Myocyte (in vitro differentiated cells): ENCODE measurements around the gene BFSP1. TPM values are rescaled to one million over a fixed set of nuclear protein-coding genes. Genes with fewer than 3 reads are reported as not detected.

Experiments used
- DNase-seq: peaks from one replicate; pipeline ENCODE4 v3.0.0-alpha.2; 2012; ENCODE audit warnings: low read depth
- total RNA-seq: library from RNA; depleted of rRNA; stranded (reverse); fragments of >200 nt; gene quantifications from 2 replicates; pipeline ENCODE4 v1.2.3, GENCODE V29; 2014

BFSP1 gene
- total RNA-seq, 1 donor from 2014 or later, result 7.6 TPM

DNA sequence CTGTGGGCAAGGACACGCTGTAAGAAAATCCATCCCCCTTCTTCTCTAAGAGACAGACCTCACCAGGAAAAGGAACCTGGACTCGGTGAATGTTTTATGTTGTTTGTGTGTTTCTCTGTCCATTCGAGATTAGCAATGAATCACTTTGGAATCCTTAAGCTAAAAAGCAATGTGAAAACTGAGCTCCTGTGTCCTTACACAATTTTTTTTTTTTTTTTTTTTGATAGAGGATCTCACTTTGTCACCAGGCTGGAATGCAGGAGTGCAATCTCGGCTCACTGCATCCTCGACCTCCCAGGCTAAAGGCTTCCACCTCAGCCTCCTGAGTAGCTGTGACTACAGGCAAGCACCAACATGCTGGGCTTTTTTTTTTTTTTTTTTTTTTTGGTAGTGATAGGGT lies 32.1 kb downstream of the BFSP1 start:
- no peak for DNase-seq

DNA sequence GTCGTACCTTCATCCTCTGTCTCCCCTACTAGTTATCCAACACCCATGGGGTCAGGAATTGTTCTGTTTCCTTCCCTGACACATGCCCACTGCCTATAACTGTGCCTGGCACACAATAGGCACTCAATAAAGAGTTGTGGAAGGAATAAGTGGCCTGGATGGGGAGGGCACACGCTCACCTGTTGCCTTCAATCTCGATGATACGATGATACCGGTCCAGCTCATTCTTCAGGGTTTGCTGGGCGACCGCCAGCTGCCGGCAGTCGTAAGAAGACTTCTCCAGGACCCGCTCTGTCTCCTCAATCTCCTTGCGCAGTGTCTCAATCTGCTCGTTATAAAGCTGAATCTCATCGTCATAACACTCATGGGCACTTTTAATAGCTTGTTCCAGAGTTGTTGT lies 32.5 kb downstream of the BFSP1 start:
- DNase-seq, result peak; percentile 29

DNA sequence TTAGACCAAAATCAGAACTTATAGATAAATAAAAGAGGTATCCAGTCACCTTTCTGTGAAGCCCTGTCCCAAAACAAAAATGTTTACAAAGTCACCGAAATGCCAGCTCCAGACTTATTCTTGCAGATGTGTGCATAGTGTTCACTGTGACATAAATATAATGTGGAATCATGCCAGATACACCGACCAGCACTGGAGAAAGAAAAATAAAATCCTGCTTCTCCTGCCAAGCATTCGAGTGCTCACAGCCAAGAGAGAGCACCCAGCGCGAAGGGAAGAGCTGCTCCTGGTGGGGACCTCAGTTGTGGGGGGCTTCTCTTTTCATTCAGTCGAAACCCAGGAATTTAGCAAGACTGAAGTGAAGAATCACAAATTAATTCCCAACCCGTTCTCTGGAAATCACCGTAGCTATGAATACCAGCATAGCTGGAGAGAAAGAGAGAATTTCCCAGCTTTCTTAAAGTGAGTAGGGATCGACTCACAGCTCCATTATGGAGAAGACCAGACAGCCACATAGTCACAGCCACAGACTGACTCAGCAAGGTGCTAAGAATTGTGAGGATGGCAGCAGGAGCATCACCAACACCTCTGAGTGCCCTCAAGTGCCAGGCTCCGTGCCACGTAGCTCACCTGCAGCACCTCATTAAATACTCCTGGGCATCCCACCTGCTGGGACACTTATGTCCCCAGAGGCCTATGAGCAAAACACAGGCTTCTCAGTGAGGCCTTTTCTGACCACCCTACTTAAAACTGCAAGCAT lies 33.2 kb downstream of the BFSP1 start:
- DNase-seq, result no peak

DNA sequence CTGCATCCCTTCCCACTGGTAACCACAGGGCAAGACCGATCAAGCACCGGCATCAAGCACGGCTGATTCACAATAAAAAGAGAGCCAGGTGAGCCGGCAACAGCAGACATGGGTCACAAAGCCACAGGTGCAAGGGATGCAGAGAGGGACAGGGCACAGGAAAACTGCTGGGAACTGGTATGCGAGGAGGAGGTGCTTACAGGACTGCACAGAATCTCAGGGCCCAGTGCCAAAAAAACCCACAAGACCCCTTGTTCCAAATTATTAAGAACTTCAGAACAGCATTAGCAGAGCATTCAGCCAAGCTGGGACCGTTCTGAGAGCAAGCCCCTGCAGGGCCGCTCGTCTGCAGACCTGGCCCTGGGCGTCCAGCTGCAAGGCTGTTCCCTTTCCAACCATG lies 35.4 kb downstream of the BFSP1 start:
- DNase-seq, result no peak

DNA sequence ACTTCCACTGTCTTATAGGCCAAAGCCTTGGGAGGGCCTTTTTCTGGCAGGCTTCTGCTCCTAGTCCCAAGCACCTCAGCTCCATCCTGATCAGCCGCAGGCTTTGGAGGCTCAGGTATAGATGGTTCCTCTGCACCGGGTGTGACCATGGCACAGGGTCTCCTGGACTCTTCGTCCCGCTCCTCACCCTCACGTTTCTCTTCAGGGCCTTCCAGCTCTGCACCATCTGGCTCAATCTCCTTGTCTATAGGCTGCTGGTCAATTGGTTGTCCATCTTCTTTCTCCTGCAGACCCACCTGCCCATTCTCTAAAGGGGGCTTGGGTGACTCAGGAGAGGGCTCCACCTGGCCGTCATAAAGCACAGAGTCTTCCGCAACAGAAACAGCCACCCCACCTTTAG lies 37.0 kb downstream of the BFSP1 start:
- no peak for DNase-seq

DNA sequence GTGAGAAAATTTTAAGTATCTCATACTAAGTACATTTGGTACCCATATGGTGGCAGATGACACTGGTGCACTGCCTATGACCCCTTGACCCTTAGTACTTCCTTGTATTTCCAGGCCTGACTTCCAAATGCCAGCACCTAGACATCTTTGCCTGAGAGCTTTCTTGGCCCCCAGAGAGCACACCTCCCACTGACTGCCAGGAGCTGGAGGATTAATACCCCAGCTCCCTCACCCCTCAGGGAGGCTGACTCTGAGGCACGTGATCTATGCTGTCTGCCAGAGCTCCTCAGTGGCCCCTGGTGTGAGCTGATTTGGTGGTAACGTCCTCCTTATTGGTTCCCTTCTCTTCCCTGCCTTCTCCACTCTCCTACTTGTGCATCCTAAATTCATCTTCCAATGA lies 38.0 kb downstream of the BFSP1 start:
- no peak for DNase-seq

DNA sequence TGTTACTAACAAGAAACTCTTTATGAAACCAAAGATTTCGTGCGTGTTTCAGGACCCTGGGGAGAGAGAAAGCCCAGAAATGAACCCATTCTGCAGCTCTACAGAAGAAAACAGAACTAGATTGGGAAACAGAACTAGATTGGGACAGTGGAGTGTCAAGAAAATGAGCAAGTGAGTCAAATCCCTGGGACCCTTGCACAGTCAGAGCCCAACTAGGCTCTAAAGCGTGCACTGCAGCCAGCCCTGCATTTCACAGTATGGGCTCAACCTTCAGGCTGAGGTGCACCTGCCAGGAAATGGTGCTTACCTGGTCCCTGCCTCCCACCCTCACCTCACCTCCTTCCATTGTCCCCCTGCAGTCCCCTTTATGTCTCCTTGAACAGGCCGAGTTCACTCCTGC lies 39.7 kb downstream of the BFSP1 start:
- no peak for DNase-seq

DNA sequence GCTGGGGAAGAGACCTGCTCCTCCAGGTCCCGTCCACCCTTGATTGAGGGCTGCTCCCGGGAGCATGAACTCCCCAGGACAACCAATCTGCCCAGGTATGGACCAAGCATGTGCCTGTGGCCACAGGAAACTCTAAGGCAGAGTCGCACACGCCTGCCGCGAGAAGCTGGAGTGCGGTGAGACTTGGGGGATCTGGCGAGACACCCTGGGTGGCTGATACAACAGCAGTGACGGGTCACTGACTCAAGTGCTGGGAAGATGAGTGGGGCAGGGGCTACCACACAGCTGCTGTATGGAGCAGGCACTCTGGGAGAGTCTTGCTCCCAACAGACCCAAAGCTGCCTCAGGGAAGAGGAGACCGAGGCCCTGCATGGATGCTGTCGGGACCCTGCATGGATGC lies 40.1 kb downstream of the BFSP1 start:
- DNase-seq, result no peak

DNA sequence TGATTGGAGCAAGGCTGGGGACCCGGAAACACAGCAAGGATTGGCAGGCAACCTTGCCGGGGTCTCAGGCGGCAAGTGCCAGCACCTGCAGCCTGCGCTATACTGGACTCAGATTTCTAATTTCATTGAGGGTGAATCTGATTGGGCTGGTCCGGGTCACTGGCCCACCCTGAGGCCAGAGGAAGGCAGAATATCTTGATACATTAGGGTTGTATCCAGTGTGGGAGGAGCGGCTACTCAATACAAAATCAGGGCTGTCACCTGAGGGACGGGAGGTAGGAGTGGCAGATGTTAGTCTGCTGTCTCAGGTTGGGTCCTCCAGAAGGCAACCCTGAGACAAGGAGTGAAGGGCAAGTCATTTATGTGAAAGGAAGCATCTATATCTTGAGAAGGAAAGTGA lies 40.7 kb downstream of the BFSP1 start:
- no peak for DNase-seq

DNA sequence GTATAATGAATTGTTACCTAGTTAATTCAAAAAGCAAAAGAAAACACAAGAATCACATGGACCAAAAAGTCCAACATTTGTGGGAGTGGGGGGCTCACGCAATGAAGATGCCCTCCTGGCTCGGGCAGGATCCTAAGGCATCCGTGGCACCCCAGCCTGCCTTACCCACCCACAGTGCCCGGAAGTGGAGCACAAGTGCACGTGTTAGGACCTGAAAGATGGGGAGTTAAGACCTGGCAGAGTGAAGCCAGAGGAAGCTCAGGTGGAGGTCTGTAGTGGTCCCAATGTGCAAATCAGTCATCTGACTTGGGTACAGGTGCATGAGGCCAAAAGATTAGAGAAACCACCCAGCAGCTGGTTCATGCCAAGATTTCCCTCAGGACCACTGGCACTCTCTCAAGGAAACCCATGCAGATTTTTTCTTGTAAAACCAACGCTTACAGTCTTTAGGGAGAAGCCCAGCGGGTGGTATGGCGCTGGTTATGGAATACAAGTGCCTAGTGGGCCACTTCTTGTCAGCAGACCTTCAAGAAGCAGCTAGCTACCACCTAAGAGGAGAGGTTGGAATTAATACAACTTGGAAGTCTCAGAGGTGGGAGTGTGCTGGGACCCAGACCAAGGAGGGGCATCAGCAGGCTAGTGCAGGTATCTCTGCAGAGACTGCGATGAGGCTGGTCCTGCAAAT lies 42.1 kb downstream of the BFSP1 start:
- no peak for DNase-seq

DNA sequence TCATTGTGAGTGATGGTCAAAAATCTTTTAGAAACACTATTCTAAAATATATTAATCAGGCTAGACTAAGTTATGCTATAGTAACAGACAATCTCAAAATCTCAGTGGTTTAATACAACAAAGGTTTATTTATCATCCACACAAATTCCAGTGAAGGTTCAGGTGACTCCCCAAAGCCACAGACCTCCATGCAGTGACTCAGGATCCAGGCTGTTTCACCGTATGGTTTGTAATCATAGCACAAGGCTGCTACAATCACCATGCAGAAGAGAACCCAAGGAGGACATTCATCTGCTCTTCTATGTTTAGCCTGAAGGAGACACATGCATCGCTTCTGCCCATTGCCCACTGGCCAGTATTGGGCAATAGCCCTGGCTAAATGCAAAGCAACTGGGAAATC lies 46.2 kb downstream of the BFSP1 start:
- no peak for DNase-seq

DNA sequence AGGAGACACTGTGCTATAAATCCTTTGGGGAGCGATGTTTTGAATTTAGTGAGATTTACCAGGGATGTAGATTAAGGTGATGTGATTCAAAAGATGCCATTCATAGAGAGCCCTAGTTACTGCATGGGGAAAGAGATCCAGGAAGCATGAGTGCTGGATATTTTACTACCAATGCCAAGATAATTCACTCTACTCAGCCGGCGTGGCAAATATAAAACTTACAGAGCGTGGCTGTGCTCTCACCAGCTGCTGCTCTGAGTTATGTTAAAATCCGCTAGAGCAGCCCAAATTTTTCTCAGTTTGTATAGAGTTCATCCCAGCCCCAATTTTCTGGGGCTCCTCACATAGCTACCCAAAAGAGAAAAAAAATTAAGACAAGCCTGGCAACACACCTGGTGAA lies 48.6 kb downstream of the BFSP1 start:
- no peak for DNase-seq

DNA sequence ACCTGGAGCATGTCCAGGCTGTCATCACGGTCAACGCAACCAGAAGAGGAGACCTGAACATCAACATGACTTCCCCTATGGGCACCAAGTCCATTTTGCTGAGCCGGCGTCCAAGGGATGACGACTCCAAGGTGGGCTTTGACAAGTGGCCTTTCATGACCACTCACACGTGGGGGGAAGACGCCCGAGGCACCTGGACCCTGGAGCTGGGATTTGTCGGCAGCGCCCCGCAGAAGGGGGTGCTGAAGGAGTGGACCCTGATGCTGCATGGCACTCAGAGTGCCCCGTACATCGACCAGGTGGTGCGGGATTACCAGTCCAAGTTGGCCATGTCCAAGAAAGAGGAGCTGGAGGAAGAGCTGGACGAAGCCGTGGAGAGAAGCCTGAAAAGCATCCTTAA lies 49.5 kb downstream of the BFSP1 start:
- DNase-seq, result no peak

DNA sequence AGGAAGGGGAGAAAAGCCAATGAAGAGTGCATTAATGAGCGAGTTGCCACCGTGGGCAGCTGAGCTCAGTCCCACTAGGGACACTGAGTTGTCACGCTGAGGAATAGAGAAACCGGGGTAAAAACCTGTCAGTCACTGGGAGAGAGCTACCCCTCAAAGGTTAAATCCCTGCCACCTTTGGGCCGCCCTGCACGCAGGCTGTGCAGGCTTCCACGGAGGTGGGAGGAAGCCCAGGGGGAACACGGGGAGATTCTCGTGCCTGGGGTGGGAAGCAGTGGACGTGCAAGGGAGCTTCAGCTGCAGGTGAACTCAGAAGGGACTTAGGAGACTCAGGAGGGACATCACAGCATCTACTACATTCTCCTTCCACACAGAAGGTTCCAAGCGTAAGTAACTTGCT lies 50.5 kb downstream of the BFSP1 start:
- DNase-seq, result no peak

DNA sequence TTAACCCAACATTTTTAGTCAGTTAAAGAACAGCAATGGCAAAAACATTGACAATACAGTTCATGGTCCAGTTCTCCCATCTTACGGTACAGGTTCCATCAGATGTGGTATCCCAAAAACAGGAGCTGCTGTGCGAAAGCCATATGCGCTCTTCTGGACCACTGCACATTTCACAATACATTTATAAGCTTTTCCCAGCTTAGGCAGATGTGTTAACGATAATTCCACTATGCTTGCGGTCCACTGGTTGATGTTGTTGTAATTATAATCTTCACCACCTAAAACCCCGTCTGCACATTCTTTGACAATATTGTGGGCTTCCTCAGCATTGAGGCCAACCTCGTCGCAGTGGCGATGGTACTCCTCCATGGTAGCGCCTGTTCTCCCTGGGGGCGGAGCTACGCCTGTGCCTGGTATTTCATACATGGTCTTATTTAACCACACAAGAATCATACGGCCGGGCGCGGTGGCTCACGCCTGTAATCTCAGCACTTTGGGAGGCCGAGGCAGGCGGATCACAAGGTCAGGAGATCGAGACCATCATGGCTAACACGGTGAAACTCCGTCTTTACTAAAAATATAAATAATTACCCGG lies 52.0 kb downstream of the BFSP1 start:
- DNase-seq, result no peak

DNA sequence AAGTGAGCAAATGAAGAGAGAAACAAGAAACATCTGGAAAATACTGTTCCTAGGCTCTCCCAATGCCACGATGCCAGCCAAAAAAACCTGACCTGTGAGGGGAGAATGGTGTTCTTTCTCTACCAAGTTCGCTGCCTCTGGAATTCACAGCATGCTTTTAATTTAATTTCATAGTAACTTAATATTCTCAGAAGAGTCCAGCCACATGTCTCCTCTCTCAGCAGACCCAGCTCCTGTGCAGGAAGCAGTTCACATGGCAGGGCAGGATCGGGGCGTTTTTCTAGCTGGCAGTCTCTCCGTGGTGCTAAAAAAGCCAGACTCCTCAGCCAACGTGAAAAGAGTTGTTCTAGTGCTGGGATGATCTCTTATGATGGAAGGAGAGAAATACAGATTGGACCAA lies 57.5 kb downstream of the BFSP1 start:
- no peak for DNase-seq

DNA sequence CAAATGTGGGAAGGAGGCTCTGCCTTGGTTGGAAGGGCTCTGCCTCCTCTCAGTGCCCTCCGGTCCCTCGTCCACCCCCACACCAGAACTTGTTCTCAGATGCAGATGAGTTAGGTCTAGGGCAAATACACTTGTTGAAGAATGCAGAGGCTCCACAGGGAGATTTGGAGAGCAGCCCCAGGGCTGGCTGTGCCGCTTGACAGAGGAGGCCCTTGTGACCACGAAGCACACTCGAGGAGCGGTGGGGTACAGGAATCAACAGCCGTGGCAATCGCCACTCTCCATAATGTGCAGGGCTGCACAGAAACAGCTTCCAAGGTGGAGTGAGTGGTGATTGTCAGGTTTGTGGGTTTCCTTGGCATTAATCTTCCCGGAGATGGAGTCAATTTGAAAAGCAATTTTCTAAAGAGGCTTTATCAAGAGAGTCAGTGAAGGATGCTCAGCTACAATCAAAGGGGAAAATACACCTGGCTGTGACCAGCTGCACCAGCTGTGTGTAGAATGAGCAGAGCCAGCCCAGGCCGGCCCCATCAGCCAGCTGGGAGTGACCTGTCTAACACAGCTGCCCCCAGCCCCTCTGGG lies 59.5 kb downstream of the BFSP1 start:
- DNase-seq, result no peak

DNA sequence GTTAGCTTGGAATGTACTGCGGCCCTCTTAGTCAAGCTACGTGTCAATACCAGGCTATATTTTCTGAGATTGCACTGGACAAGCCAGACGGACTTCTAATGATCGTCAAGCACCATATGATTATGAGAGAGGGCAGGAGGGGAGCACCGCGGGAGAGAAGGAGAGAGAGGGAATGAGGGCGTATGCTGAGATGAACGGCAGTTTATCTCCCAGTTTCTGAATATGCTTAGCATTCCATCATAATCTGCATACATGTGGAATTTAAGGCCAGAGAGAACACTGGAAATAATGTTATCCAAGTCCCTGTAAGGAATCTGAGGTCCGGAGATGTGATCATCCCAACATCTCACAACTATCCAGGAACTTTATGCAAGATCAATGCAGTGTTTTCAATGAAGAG lies 60.2 kb downstream of the BFSP1 start:
- DNase-seq, result no peak

DNA sequence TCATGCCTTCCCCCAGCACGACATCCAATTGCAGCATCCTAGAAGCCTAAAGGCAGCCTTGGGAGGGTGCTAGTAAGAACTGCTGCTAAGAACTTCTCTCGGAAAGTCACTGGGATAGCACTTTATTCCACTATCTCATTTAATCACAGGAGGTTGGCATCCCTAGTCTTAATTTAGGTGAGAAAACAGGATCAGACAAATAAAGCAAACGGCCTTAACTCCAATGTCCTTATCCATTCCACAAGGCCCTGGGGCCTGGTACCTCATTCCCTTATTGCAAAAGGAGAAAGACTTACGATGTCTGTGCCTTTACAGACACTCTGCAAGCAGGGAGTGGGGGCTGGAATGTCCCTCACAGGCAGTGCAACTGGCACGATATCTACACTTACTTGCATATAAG lies 60.7 kb downstream of the BFSP1 start:
- DNase-seq, result no peak

DNA sequence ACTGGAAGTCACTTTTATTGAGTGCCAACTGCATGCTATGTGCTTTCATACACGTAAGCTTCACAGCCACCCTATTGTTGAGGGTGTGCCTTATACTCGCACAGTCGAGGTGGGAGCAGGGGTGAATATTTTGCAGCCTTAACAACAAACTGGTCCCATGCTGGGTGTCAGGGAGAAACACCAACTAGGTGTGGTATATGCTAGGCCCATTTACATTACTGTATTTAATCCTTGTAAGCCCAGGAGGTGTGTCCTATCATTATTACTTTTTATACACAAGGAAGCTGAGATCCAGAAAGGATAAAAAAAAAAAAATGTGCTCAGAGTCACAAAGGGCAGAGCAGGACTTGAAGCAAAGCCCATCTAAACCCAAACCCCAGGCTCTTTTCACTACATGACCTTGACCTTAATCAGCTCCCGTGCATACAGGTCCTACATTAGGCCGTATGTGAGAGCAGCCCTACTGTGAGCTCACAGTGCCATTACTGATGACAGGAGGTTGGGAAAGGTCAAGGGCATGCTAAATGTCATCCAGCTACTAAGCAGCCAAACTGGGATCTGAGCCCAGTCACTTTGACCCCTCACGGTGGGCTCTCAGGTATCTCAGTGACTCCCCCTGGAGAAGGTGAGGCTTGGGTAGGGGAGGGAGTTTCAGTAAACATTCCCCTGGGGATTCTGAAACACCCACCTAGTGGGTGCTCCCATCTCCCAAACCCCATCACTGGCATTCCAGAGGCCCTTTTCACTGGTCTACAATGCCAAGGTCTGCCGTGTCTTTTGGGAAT lies 61.7 kb downstream of the BFSP1 start:
- DNase-seq, result no peak

DNA sequence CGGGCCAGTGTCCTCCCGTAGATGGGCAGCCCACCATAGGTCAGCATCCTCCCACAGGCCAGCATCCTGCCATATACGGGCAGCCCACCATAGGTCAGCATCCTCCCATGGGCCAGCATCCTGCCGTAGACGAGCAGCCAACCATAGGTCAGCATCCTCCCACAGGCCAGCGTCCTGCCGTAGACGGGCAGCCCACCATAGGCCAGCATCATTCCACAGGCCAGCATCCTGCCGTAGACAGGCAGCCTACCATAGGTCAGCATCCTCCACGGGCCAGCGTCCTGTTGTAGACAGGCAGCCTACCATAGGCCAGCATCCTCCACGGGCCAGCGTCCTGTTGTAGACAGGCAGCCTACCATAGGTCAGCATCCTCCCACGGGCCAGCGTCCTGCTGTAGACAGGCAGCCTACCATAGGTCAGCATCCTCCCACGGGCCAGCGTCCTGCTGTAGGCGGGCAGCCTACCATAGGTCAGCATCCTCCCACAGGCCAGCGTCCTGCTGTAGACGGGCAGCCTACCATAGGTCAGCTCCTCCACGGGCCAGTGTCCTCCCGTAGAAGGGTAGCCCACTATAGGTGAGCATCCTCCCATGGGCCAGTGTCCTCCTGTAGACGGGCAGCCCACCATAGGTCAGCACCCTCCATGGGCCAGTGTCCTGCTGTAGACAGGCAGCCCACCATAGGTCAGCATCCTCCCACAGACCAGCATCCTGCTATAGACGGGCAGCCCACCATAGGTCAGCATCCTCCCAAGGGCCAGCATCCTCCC lies 62.9 kb downstream of the BFSP1 start:
- DNase-seq, result no peak
